Activated effector memory CD4-positive, alpha-beta T cell treated with Interleukin-2 at 50 U/mL for 16 hours (primary cell): Measurements from ENCODE around the gene DOCK4.

ENCODE experiments used
- DNase-seq: peaks from one replicate; pipeline ENCODE4 v3.0.0-alpha.2; 2020

Gene DOCK4

DNA sequence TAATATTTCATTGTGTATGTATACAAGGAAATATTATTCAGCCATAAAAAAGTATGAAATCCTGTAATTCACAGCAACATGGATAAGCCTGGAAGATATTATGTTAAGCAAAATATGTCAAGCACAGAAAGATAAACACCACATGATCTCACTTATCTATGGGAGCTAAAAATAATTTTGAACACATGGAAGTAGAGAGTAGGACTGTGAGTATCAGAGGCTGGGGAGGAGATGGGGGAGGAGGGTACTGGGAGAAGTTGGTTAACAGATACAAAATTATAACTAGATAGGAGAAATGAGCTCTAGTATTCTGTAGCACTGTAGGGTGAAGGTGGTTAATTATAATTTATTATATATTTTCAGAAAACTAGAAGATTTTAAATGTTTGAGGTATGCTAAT lies 132.7 kb downstream of the DOCK4 start:
- DNase-seq, result no peak

DNA sequence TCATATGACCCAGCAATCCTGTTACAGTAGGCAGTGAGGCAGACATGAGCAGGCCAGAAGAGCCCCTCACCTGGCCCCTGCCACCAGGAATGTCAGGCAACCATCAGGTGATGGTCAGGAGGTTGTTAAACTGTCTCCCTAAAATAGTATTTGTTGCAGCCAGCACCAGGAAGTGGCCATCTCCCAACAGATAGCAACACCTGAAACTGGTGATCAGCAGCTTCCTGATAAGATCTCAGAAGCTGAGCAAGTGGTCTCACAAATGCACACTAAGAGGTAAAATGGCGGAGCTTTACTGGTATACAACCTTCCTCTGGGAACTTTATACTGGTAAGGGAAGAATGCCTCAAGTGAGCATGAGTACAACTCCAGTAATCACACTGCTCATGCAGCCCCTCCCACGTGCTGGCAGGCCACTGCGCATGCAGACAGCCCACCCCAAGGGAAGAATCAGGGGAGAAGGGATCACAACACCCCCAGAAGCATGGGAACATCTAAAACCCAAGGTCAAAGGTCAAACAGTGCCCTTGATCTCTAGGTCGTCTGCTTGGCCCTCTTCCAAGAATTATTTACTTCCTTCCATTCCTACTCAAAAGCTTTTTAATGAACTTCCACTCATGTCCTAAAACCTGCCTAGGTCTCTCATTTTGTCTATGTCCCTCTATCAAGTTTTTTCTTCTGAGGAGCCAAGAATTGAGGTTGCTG lies 133.5 kb downstream of the DOCK4 start:
- DNase-seq, result no peak

DNA sequence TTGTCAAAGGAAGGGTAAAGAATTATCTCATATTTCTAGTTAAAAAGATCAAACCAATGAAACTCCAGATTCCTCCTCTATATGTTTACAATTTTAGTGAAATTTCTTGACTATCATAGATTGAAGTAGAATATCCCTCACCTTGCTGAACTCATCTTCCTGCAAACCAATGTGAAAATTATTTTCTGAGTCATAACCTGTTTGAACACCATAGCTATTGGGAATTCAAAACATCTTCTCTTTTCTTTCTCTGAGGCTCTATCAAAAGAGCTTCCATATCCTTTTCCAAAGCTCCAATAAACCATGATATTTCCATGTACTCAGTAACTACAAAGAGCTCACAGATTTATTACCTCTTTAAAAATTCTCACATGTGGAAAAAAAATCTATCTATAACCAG lies 134.3 kb downstream of the DOCK4 start:
- DNase-seq, result no peak

DNA sequence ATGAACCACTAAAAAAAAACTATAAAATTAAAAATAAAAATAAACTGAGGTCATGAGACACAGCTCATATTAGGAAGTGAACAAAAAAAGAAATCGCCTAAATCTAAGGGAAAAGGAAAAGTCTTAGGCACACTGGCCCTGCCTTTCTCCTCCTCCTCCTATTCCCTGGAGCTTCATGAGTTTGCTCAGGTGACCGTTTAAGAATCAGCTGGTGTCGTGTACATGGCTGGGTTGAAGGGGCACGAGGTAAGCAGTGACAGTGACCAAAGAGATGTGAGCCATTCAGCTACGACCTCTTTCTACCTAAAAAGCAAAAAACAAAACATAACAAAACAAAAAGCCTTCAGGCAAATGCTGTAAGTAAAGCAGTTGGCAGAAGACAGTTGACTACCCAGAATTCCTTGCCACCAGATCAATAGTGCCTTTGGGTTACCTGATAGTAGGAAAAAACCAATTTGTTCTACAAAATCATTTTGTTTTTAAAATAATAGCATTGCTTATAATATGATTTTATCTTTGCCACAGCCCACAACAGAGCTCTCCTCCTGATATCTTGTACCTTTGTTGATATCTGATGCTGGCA lies 135.4 kb downstream of the DOCK4 start:
- DNase-seq, result no peak

DNA sequence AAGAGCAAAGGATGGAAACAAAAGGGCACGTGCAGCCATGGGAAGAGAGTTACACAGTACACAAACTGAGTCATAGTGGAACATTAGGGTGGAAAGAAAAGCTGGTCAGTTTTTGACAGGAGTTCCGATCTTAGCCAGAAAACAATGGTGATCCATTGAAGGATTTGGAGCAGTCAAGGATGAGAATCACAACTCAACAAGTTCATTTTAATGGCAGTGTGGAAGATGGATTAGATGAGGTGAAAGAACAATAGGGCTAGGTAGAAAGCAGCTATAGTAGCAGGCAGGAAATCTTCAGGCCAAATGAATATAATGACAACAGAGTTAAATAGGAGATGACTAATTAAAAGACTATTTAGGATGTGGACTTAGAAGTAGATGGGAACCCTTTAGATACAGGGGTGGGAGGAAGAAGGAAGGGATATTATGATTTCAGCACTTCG lies 136.3 kb downstream of the DOCK4 start:
- DNase-seq, result no peak

DNA sequence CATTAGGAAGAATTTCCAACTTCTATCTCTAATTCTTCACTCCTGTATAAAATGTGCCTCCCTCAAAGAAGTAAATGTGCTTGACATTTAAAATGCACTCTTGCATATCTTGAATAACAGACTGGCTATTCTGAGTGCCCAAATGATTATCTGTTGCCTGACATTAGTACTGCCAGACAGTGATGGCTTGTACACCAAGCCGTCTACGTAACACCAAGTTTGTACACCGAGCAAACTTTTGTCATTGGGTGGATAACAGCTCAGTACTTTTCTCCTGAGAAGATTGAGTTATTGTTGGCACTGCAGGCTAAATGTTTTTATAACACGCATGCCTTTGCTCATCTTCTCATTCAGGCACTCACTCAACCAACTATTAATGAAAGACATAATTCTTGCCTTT lies 137.2 kb downstream of the DOCK4 start:
- DNase-seq, result no peak

DNA sequence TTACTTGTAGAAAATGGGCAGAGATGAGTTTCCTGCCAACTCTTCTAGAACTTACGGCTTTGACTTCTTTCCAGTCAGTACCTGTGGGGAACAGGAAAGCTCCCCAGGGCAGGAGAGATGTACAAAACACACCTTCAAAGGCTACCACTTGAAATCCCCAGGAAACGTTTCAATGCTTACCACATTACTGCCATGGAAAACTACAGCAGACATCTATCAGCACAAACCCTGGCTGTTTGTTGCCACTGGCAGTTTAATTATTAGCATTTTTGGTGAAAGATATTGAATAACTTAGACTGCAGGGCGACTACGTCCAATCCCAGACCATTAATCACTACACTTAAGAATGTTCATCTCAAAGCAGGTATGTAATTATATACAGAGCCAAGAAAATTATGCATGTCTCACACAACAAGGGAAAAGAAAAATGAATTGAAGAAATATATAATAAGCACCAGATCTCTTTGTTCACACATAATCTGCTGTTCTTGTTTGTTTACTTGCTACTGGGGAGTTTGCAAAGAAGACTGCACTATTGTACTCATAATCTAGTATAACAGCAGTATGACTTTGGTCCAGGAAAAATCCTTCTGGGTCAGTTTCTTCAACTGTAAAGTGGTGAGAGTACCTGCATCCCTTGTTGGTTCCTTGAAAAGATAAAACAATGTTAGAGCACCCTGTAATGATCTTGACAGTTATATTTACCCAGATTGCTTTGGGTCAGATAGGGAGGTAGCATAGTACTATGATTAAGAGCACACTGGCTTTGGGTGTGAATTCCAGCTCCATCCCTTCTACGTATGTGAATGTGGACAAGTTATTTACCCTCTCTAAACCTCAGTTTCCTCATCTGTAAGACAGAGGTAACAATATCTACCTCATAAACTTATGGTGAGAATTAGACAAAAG lies 138.3 kb downstream of the DOCK4 start:
- no peak for DNase-seq

DNA sequence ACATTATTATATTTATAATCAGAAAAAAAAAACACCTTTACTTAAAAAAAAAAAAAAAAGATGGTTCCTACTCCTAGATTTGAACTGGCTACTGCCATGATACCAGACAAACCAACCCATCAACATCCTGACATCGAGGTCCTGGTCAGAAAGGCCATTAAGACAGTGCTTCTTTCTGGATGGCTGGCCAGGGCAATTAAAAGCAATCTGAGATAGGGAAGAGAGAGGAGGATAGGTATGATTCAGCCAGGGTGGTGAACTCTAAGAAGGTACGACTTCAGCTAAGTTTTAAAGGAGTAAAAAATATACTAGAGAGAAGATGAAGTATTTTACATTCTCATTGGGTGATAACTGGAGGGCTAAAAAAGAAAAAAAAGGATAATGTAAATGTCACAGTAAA lies 139.0 kb downstream of the DOCK4 start:
- DNase-seq, result no peak

DNA sequence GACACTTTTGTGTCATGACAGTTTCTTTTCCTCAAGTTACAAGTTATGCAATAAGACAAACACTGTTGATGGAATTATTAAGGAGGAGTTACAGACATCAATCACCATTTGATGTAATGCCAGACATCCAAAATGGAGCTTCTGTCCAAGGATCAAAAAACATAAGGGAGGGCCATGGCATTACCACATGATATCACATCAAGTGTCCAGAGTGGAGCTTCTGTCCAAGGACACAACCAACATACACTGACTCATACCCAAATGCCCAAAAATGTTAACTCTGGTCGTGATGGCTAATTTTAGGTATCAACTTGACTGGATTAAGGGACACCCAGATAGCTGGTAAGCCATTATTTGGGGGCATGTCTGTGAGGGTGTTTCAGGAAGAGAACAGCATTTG lies 140.4 kb downstream of the DOCK4 start:
- DNase-seq, result no peak

DNA sequence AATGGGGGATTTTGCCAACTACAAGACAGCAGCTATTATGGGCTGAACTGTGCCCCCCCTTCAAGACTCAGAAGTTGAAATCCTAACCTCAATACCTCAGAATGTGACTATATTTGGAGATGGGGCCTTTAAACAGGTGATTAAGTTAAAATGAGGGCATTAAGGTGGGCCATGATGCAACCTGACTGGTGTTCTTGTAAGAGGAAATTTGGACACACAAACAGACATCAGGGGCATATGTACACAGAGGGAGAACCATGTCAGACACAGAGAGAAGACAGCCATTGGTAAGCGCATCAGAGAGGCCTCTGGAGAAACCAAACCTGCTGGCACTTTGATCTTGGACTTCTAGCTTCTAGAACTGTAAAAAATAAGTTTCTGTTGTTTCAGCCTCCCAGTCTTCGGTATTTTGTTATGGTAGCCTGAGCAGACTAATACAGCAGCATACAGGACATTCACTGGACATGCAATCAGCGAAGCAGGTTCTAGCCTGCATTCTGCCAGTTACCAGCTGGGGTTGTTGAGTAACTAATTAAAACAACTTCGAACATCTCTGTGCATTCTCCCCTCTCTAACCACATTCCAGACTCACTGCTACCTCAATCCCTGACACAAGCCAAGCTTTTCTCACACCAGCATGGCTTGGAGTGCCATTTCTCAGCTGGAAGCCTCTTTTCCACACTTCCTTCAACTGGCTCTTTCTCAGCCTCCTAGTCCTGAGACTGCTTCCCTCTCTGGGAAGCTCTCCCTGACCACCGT lies 141.4 kb downstream of the DOCK4 start:
- no peak for DNase-seq

DNA sequence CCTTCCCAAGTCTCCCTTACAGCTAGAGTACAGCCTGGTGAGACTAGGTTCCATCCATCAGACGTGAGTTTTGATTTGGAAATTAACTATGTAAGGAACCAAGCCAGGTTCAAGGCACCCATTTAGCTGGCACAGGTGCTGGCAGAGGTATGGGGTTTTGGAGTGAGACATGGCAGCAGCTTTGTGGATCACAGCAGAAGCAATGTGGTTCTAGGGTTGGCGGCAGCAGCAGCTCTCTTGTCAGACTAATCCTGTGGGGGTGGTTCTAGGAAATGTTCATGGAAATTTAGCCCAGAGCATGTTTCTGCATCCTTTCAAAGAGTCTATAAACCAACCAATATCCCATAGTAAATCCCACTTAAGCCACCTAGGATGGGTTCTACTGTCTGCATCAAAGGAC lies 142.2 kb downstream of the DOCK4 start:
- DNase-seq, result no peak

DNA sequence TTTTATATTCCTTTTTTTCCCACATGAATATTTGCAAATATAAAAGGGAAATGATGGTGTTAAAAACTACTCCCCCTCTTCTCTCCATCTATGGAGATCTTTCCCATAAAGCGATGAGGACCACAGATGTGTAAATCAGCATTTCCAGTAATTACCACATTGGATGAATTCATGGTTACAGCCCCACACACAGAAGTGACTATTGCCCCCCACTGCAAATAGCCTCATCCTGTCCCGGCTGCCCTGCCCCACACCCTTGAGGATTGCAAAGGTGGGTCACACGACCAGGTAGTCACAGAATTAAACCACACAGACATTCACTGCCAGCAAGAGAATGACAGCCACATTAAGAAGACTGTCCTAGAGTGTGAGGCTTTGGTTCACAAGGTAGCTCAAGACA lies 145.1 kb downstream of the DOCK4 start:
- no peak for DNase-seq

DNA sequence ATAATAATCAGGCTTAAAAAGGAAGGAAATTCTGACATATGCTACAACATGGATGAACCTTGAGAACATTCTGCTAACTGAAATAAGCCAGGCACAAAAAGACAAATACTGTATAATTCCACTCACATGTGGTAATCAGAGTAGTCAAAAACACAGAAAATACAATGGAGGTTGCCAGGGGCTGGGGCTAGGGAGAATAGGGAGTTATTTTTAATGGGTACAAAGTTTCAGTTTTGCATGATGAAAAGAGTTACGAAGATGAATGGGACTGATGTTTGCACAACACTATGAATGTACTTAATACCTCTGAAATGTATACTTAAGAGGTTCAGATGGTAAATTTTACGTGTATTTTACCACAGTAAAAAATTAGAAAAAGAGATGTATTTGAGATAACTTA lies 145.6 kb downstream of the DOCK4 start:
- no peak for DNase-seq

DNA sequence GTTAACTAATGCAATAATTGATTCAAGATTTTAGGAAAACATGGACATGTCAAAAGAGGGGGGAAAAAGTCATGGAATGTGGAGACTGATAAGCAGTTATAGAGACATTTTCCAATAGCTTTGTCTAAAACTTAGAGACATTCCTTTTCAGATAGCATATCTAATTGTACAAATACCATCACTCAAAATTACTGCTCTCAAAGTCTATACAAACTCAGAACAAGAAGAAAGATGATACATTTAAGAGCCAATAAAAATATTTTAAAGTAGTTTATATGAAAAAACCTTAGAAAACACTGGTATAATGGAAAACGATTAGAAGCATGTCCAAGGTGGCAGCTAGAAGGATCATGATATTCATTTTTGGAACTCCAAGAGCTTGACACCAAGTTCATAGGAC lies 146.5 kb downstream of the DOCK4 start:
- DNase-seq, result no peak

DNA sequence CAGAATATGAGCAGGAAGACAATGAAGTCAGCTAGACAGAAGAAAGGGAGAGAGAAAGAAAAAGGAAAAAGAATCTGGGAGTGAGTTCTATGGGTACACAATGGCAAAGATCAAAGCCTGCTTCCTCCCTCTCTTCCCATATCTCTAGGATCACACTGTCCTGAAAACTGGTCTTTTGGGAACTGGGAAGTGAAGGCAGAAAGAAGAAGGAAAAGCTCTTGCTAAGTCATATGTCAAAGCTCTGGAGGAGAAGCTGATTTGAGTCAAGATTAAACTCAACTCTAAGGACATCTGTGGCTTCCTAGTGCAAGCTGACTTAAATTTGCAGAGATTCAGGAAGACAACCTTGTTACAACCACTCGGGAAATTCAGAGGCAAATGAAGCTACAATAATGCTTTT lies 147.5 kb downstream of the DOCK4 start:
- no peak for DNase-seq

DNA sequence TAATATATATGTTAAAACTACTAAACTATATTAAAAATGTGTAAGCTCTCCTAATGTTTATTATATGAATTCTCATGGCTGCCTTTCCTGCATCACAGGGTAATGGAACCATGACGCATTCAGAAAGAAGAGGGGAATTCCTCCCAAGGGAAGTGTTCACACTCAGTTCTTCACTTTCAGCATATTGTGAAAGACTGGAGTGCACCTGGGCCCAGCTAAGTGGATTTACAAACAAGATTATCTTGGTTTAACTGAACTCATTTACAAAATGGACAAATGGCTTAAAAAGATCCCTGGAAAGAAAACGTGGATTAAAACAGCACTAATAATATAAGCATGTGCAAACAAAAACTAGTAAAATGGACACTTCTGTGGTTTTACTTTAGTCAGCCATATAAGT lies 149.8 kb downstream of the DOCK4 start:
- no peak for DNase-seq

DNA sequence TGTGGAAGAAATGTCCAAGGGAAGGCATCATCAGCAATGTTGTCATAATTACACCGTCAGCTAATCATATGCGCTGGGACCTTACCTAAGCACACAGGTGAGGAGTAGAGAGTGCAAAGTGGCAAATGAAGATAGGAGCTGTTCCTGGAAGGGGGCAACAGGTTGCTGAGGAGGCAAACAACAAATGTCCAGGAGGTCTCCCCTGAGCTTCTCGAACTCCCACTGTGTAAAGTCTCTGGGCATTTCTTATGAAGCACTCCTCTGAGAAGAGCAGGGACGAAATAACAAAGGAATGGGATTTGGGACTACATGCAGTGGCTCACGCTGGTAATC lies 152.5 kb downstream of the DOCK4 start:
- DNase-seq, result no peak

DNA sequence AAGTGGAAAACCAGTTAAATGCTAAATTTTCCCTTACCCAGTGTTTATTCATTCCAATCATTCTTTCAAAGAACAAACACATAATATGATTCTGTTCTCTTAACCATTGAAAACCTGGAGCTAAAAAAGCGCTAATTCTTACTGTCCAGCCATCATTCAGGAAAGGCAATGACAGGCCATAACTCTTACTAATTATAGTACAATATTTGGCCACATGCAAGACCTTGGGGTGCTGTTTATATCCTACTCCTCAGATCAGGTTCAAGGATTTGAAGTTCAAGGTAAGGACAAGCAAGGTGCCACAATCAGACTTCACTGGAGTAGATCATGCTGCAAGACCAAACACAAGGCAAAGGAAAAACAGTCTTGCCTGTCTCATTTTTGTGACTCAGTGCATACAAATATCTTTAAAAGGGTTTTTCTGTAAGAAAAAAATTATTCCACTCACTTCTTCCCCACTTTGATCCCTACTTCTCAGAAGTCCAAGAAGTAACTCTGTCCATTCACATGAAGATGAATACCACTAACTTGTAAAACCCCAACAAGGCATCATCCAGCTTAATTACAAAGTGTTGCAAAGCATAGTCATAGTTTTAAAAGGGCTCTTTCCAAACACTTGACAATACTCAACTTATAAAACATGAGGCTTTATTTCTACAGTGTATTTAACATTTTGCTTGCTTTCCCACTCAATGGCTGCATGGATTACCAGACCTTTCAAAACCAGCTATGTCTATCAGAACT lies 153.0 kb downstream of the DOCK4 start:
- no peak for DNase-seq

DNA sequence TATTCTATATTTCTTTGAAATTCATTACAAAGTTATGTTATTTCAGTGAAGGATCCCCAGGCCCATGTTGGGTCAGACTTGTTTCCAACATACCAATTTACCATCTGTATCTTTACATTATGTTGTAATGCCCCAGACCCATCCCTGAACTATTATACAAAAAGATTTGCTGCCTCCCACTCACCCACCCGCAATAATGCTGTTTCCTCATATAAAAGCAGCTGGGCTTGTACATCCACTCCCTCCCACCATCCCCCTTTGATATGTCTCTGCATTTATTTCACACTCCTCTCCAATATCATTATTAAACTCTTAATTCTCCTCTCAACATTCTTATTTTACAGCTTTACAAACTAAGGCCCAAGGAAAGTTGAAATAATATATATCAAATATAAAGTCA lies 153.7 kb downstream of the DOCK4 start:
- no peak for DNase-seq

DNA sequence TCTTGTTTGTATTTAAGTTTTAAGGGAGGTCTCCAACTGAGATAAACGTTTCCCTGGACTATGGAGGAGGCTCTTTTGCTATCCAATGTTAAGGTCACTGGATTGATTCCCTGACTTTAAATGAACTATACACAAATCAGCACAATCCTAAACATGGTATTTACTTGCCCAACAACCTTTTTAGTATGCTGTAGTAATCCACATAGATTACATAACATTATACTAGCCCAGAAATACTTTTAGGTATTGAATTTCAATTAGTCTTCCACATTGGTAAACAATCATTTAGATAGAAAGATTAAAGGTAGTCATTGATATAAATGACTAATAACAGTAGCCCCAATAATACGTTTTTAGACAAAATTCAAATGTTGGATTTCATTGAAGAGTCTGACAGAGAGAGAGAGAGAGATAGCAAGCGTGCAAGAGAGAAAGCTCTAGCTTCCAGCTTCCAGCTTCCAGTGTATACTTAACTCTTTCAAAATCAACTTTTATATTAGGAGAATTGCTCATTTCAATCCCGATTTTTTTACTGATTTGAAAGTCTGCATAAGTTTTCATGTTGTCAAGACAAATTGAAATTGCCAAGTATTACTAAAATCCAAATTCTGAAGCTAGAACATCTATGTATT lies 155.8 kb downstream of the DOCK4 start:
- DNase-seq, result no peak

DNA sequence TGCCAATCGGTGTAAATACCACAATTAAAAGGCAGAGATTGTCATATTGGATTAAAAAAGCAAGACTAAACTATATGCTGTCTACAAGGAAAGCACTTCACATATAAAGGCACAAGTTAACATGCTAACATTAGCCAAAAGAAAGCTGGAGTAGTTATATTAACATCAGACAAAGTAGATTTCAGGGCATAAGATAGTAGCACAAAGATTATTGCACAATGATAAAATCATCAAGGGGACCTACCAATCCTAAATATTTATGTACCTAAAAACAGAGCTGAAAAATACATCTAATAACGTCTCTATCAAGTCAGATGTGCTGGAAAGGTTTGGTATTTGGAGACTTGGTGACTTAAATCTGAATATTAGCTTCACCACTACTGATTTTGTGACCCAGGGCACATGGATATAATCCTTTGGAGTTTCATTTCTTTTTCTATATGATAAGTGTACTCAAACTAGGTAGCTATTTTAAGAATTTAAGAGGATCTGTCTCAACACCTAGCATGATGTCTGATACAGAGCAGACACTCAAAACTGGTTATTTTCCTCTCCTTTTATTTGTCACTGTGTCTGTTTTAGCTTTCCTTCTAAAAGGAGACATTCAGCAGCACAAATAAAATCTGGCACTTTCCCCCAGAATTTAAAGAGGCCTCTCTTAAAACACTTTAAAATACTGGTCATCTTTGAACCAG lies 156.5 kb downstream of the DOCK4 start:
- no peak for DNase-seq

DNA sequence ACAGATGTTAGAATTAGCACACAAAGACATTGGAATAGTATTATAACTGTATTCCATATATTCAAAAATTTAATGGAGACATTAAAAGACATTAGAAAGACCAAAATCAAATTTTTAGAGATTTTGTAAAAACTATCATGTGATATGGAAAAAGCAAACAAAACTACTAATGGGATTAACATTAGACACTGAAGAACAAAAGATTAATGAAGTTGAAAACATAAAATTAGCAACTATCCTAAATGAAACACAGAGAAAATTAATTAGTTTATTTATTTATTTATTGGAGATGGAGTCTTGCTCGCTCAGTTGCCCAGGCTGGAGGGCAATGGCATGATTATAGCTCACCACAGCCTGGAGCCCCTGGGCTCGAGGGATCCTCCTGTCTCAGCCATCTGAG lies 158.8 kb downstream of the DOCK4 start:
- DNase-seq, result no peak
